Kidney (tissue), 14 donors: ENCODE results near the gene CAGE1. TPM values are rescaled to one million over a fixed set of nuclear protein-coding genes. Genes with fewer than 3 reads are reported as not detected.

Source experiments
- DNase-seq, 5 donors: peaks; one replicate each; pipeline ENCODE4 v3.0.0-alpha.2; 2013 to 2020
- FAIRE-seq: peaks from 2 replicates; lab custom pipeline; 2012; peaks lifted over from hg19 to GRCh38; lab: Jason Lieb, UNC
- H3K27ac ChIP-seq, 2 donors: one replicate each; pipeline ENCODE4 v1.7.0; 2013; ENCODE audit warnings: low read depth in 2 of 2, low read length in 2 of 2, inconsistent platforms in 1 of 2
- H3K27me3 ChIP-seq: one replicate; pipeline ENCODE4 v1.7.1; 2013; ENCODE audit warnings: low read length, inconsistent platforms; ENCODE audit not compliant: control insufficient read depth, insufficient read depth
- H3K36me3 ChIP-seq, 3 donors: one replicate each; pipeline versions ENCODE4 v1.7.0 to v1.7.1; 2013; ENCODE audit warnings: low read length in 3 of 3, control low read depth in 1 of 3, inconsistent platforms in 1 of 3; ENCODE audit not compliant: insufficient read depth in 3 of 3, control insufficient read depth in 2 of 3
- H3K4me1 ChIP-seq, 3 donors: one replicate each; pipeline versions ENCODE4 v1.7.0 to v1.7.1; 2013; ENCODE audit warnings: low read length in 3 of 3, inconsistent platforms in 1 of 3, low read depth in 1 of 3; ENCODE audit not compliant: control insufficient read depth in 2 of 3, insufficient read depth in 2 of 3
- H3K4me3 ChIP-seq, 3 donors: one replicate each; pipeline versions ENCODE4 v1.7.0 to v1.8.1; 2013; ENCODE audit warnings: low read length in 3 of 3, control low read depth in 1 of 3, inconsistent platforms in 1 of 3
- H3K9ac ChIP-seq, 3 donors: one replicate each; pipeline versions ENCODE4 v1.7.0 to v1.7.1; 2013; ENCODE audit warnings: low read length in 3 of 3, control low read depth in 1 of 3, inconsistent platforms in 1 of 3
- H3K9me3 ChIP-seq, 3 donors: one replicate each; pipeline versions ENCODE4 v1.7.0 to v1.7.1; 2013; ENCODE audit warnings: low read length in 3 of 3, control low read depth in 1 of 3, inconsistent platforms in 1 of 3; ENCODE audit not compliant: control insufficient read depth in 2 of 3, insufficient read depth in 1 of 3
- intact Hi-C: fragments of 100-400 bp; cut with DNase I; formaldehyde crosslinking; loops from one replicate; pipeline ENCODE4 v1.11.1; 2022
- polyA plus RNA-seq: library from polyadenylated mRNA; stranded (reverse); fragments of 350-450 nt; fragmentation: Illumina TruSeq; extraction: RNeasy Lipid Tissue Mini Kit (QIAGEN cat#74804); gene quantifications from one replicate; pipeline ENCODE4 v1.2.3, GENCODE V29; 2014; ENCODE audit warnings: low read depth, low replicate concordance; ENCODE audit not compliant: insufficient read depth
- total RNA-seq: library from RNA; stranded (reverse); fragmentation: NEBNext Ultra II Directional; extraction: Animal tissue kit (Norgen Biotek cat#: 25700); gene quantifications from one replicate; pipeline ENCODE4 v1.2.1, GENCODE V29; 2021
- TF ChIP-seq, protein P1 (sequence below): IDR thresholded peaks from 3 replicates; pipeline ENCODE4 v1.5.1; 2012; ENCODE audit warnings: mild to moderate bottlenecking, moderate library complexity, borderline replicate concordance; ENCODE audit not compliant: insufficient read depth; ENCODE audit errors: extremely low read depth
- donor health status: control.
- donor health status: control.
- donor health status: control.
- donor health status: control.
- donor health status: control.
- donor health status: DM: yes; HTN: yes; CAD: no.
- donor health status: Normal renal cell carcinoma (clear cell type).

CAGE1 gene
- total and polyA plus RNA-seq, 2 donors from 2014 or later, result not detected

DNA sequence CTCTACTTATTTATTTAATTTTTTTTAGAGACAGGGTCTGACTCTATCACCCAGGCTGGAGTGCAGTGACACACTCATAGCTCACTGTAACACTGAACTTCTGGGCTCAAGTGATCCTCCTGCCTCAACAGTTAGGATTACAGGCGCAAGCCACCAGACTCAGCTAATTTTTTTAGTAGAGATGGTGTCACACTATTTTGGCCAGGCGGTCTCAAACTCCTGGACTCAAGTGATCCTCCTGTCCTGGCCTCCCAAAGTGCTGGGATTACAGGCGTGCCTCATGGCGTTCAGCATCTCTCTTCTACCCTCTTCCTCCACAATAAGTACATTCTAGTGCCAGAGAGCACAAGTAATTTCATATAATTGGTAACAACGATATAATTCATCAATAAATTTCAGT is 82.0 kb downstream of the CAGE1 start:
- intact Hi-C loops, result no loop called here
- H3K4me1 ChIP-seq, result no peaks in the 10 kb centered on the region
- no peak overlapping the region for H3K9ac ChIP-seq
- DNase-seq (no peak), FAIRE-seq (no peak)
- H3K4me3 ChIP-seq, result no peak overlapping the region
- no peaks in the 10 kb centered on the region for H3K27me3 ChIP-seq
- TF ChIP-seq, protein P1, sequence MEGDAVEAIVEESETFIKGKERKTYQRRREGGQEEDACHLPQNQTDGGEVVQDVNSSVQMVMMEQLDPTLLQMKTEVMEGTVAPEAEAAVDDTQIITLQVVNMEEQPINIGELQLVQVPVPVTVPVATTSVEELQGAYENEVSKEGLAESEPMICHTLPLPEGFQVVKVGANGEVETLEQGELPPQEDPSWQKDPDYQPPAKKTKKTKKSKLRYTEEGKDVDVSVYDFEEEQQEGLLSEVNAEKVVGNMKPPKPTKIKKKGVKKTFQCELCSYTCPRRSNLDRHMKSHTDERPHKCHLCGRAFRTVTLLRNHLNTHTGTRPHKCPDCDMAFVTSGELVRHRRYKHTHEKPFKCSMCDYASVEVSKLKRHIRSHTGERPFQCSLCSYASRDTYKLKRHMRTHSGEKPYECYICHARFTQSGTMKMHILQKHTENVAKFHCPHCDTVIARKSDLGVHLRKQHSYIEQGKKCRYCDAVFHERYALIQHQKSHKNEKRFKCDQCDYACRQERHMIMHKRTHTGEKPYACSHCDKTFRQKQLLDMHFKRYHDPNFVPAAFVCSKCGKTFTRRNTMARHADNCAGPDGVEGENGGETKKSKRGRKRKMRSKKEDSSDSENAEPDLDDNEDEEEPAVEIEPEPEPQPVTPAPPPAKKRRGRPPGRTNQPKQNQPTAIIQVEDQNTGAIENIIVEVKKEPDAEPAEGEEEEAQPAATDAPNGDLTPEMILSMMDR, result no peak
- H3K36me3 ChIP-seq, result peaks cover 3 to 39% (median 6%) of the 10 kb centered on the region in 3 donors
- H3K27ac ChIP-seq, result no peak overlapping the region
- H3K9me3 ChIP-seq, result no peaks in the 10 kb centered on the region

DNA sequence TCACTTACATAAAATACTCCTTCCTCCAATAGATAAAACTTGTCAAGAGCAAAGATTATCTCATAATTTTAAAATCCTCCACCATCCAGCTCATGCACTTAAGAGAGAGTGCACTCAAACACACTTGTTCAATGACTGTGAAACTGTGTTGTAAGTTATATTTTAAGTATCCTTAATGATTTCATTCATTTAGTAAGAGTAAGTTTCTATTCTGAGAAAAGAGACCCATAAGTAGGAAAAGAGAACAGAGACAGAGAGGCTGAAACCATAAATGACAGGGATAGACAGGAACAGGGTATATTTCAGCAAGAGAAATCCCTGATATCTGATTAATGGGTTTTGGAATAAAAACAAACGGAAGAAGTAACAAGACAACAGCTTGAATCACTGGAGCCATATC is 84.7 kb downstream of the CAGE1 start:
- no peaks in the 10 kb centered on the region for H3K4me1 ChIP-seq
- intact Hi-C loops, result no loop called here
- FAIRE-seq, result no peak

DNA sequence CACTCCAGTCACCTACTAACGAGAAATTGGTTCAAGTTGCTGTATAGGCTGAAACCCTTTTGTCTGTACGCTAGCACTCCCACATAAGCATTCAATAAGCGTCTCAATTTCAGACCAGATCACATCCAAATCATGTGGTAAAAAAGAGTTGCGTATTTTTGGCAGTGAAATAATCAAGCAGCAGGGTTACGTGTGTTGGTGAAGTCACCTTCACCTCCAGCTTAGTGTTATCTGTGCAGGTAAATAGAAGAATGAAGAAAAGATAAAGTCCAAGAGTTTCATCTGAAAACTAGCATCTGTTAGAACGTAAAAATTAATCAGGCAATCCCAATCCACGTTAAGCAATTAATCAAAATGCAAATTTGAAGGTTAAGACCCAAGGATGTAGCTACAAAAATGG is 87.8 kb downstream of the CAGE1 start:
- no peak overlapping the region for H3K9ac ChIP-seq
- DNase-seq (no peak), FAIRE-seq (no peak)
- H3K27me3 ChIP-seq, result no peaks in the 10 kb centered on the region
- H3K36me3 ChIP-seq, result peaks cover 4 to 47% (median 24%) of the 10 kb centered on the region in 3 donors
- no peaks in the 10 kb centered on the region for H3K9me3 ChIP-seq
- intact Hi-C loops, result no loop called here
- H3K4me3 ChIP-seq, result no peak overlapping the region
- no peaks in the 10 kb centered on the region for H3K4me1 ChIP-seq
- no peak overlapping the region for H3K27ac ChIP-seq
- TF ChIP-seq, protein P1, result no peak

More for the DNA sequence above, 84.7 kb downstream of the CAGE1 start:
- H3K27me3 ChIP-seq, result no peaks in the 10 kb centered on the region
- no peak overlapping the region for H3K9ac ChIP-seq
- no peak for DNase-seq
- no peak overlapping the region for H3K27ac ChIP-seq
- TF ChIP-seq, protein P1, result no peak
- no peaks in the 10 kb centered on the region for H3K9me3 ChIP-seq
- no peak overlapping the region for H3K4me3 ChIP-seq
- peaks cover 6 to 52% (median 17%) of the 10 kb centered on the region in 3 donors for H3K36me3 ChIP-seq

DNA sequence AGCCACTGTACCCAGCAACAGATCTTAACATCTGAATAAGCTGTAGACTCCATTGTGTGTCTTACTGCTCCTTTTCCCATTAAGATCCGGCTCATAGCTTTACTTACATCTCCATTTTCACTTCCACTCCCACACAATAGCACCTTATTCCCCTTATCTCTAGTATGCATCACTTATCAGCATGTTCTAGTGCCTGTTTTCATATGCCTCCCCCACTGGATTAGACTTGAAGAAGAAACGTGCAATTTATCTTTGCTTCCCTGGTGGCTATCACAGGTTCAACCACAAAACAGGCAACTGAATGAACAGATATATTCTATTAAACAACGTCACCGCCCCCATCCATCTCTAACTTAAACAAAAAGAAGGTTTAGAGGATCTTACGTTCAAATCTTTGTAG is 88.6 kb downstream of the CAGE1 start:
- FAIRE-seq (no peak), DNase-seq (no peak)
- intact Hi-C loops, result no loop called here
- TF ChIP-seq, protein P1, result no peak
- Histone ChIP-seq H3K27me3 (no peaks in the 10 kb centered on the region), H3K9me3 (no peaks in the 10 kb centered on the region), H3K36me3 (peaks cover 4 to 52% (median 26%) of the 10 kb centered on the region in 3 donors), H3K4me1 (no peaks in the 10 kb centered on the region), H3K27ac (no peak overlapping the region), H3K9ac (no peak overlapping the region), H3K4me3 (no peak overlapping the region)
